HG03103 (cell line): ENCODE measurements around the gene TP53BP2.
"Not testable (repeated sequence)": the region's sequence is repeated elsewhere in the genome, so short reads cannot be mapped to it uniquely, and the experiment has no call there.

Experiments
- ATAC-seq: cut with Tn5 transposase; IDR thresholded peaks from one replicate; pipeline ENCODE4 v1.9.1; 2021; ENCODE audit warnings: low read depth; ENCODE audit not compliant: unreplicated experiment

The TP53BP2 gene

DNA sequence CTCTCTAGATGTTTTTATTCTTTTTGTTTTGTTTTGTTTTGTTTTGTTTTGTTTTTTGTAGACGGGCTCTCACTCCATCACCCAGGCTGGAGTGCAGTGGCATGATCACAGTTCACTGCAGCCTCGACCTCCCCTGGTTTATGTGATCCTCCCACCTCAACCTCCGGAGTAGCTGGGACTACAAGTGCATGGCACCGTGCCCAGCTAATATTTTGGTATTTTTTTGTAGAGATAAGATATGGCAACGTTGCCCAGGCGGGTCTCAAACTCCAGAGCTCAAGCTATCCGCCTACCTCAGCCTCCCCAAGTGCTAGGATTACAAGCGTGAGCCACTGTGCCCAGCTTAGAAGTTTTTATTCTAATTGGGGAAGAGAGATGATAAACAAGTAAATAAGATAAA lies 13.3 kb upstream of the TP53BP2 start:
- no peak for ATAC-seq

DNA sequence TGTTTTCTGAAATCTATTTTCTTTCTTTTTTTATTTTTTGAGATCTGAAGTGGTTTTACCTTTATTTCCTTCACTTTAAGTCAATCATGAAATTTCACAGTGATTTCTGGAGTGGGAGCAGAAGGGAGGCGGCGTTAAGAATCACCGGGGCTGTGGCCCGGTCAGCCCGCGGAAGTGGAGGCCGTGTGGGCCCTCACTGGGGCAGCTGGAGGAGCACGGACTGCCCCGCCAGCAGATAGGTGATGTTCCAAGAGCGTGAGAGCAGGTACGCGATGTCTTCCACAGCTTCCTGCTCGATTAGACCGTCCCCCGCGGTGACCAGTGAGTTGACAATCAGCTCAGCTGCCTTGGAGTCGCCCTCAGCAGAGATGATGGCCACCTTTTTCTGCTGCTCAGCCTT lies 10.6 kb upstream of the TP53BP2 start:
- ATAC-seq: no peak

DNA sequence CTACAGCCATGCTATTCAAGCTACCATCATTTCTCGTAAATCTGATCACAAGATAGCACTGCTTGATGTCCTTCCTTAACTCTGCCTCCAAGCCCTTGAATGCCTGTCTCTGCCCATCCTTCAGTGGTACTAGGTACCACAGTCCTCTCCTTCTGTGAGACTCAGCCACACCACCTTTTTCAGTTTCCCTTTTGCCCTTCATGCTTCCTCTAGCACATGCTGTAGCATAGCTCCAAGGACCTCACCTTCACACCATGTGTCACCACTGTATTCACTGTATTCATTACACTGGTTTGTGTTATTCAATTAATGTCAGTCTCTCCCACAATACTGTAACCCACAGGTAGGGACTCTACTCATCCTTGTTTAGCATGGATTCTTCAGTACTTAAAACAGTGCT lies 8.0 kb upstream of the TP53BP2 start:
- no peak for ATAC-seq

DNA sequence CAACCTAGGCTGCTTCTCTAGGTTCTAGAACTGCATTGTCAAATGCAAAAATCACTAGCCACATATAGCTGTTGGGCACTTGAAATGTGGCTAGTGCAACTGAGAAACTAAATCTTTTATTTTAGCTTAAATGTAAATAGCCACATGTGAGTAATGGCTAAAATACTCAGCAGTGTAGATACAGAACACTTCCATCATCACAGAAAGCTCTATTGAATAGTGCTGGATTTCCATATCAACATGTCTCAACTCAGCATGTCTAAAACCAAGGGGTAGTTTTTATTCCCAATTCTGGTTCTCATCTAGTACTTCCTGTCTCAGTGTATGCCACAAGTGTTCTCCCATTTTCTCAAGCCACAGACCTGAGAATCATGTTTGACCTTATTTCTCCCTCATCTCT lies 7.5 kb upstream of the TP53BP2 start:
- ATAC-seq: no peak

- ATAC-seq: no peak
Measured at GRCh38 chr1:223852337-223852736, 6.6 kb upstream of the TP53BP2 start.

GRCh38 chr1:223849352-223850254 lies 3.9 kb upstream of the TP53BP2 start:
- no peak for ATAC-seq

DNA sequence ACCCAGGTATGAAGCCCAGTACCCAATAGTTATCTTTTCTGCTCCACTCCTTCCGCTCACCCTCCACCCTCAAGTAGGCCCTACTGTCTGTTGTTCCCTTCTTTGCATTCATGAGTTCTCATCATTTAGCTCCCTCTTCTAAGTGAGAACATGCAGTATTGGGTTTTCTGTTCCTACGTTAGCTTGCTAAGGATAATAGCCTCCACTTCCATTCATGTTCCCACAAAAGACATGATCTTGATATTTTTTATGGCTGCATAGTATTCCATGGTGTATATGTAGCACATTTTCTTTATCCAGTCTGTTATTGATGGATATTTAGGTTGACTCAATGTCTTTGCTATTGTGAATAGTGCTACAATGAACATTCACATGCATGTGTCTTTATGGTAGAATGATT lies 2.8 kb upstream of the TP53BP2 start:
- no peak for ATAC-seq

DNA sequence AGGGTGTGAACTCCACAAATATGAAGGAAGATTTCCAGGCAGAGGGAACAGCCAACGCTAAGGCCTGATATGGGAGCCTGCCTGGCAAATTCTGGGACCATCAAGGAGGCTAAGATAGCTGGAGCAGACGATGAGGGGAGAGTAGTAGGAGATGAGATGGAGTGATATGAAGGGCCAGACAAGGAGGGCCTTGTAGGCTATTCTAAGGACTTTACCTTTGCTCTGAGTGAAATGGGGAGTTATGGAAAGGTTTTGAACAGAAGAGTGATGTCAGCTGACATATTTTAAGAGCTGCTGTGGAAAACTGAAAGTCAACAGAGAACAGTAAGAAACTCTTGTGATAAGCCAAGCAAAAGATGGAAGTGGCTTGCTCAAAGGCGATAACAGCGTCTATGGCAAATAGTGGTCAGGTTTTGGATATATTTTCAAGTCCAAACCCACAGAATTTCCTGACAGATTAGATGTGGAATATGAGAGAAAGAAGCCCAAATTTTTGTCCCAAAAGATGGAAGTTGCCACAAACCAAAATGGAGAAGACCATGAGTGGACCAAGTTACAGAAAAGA lies 2.1 kb upstream of the TP53BP2 start:
- ATAC-seq: no peak

DNA sequence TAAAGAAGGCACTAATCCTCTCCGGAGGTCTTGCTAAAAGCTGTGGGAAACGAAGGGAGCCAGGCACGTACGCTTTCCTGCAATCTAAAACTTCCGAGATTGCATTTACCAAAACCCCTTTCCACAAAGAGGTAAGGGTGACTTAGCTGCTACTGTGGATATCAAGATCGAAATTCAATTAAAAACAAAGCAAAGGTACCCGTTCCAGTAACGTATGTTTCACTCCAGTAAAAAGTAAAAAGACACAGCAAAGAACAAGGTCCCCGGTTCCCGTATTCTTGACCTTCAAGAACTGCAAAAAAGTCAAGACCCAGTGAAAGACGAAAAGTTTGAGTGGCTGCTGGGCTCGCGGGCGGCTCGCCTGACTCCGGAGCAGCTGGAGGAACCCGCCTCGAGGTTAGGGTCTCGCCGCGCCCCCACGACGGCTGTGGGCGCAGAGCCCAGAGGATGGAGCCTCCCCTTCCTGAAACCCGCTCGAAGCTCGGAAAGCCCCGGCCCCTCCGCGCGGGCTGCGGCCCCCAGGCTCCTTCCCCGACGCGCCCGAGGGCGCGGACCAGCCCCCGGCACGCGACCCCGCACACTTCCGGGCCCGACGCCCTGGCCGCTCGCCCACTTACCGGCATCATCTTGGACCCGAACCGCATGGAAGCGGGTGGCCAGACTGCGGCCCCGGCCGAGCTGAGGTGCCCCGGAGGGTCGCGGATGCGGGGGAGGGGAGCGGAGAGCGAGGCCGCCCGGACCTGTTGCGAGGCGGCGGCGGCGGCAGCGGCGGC lies 524 bp downstream of the TP53BP2 start:
- peak; percentile 26 for ATAC-seq

DNA sequence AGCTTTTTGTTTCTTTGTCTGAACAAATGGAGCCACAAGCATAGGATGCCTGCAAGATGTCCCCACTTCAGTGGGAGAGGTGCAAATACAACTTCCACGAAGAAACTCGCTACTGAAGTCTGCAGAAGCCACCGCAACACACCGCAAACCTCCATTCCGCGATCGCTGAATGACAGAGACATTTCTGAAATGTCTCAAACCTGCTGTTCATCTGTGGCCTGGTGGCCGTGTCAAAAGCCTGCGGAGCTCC lies 1.0 kb downstream of the TP53BP2 start:
- ATAC-seq: no peak

DNA sequence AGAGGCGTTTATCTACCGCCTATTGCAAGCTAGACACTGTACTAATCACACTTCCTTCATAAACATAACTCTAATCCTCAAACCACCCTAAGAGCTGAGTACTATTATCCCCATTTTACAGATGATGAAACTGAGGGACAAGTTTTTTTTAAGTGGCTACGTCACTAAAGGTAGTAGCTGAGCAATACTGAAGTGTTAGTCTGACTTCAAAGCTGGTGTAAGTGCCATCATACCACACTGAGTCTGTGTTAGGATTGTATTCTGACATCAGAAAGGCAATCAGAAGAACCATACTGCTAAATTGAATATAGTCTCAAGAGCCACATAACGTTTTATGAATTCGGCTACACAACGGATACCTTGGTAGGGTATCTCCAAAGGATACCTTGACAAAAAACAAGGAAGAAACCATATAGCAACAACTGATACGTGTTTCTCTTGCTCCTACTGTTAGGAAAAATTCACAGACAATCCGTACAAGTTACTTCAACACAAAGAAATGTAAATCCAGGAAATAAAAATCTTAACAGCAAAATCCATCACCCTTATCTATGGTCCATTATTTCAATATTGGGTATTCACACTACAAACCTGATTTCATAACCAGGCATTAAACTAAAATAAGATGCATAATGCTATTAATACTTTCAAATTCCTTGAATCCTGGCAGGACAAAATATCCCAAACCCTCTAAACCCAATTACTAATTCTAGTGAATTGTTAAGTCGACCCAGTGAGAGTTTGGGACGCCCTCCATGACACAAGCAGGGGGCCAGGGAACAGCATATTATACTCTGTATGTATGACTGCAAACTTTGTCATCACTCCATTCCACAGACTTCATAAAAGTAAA lies 1.6 kb downstream of the TP53BP2 start:
- ATAC-seq: no peak

DNA sequence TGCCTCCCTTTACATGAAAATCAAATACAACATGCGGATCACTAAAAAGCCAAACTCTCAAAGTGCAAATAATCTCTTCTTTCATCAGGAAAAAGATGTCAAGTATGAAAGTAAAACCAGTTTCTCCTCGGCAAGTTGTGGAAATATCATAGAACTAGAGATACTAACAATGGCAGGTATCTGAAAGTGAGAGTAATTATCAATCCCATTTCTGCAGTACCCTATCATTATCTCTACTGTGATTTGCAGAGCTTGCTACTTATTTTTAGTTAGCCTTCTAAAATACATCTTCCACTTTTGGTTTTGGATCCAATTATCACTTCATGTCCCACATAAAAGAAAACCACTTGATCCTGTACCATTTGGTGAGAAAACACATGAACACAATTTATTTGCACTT lies 3.0 kb downstream of the TP53BP2 start:
- ATAC-seq: no peak

- ATAC-seq: not testable (repeated sequence)
Measured at GRCh38 chr1:223841977-223842623, 3.6 kb downstream of the TP53BP2 start.

- ATAC-seq: no peak
Measured at GRCh38 chr1:223840254-223840653, 5.5 kb downstream of the TP53BP2 start.

DNA sequence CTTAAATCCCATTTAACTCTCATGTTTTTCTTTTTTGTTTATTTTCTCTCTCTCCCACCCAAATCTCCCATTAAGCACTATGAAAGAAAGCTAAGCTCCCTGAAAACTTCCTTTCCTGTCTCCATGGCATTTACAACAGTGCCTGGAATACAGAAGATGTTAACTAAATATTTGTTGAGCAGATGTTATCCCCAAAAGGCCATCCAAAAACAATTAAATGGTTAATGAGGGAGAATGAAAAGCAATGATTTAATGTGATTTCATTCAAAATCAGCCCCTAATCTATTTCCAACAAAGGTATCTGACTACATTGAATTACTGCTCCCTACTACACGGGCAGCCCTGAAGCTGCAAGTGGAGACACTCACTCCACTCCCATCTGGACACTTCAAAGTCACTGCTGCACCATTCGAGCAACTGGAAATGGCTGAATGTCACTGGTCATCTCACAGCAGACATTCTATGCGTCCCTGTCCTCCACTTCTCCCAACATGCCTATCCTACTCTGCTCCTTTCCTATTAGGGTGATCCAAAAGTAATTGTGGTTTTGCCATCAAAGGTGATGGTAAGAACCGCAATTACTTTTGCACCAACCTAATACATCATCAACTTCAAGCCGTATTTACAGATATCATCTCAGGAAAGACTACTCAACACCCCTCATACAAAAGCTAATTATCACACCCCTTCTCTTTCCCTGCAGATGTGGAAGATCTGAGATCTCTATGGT lies 7.5 kb downstream of the TP53BP2 start:
- no peak for ATAC-seq

GRCh38 chr1:223837687-223838086 lies 8.1 kb downstream of the TP53BP2 start:
- ATAC-seq: no peak

DNA sequence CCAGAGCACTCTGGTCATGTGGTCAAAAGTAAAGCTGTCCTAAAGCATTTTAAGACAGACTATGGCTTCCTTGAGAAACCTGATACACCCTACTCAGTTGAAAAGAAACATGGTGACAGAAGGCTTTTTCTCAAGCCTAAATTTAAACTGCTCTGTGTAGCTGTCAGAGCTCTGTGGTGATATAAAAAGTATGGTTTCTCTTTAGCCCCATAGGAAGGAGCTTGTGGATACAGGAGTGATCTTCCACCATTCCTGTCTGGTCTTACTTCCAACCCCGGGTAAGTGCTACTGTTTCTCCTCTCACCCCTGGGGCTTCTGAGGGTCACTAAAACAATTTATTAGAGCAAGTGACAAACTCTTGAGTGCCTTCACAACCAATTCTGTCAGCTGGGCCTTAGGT lies 8.5 kb downstream of the TP53BP2 start:
- ATAC-seq: no peak

DNA sequence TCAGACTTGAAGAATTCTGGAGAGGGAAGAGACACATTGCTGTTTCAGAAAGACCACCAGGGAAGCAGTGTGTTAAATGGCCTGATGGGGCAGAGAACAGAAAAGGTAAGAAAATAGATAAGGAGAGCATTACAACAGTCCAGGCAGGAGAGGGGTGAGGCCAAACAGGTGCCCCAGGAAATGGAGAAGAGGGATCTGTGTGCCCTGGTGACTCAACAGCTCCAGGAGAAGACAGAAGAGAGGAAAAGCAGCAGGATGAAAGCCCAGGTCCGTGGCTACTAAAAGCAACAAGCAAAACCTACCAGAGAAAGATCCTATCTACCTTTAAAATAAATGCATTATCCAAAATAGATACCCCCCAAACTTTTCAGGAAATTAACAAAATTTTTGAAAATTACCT lies 9.2 kb downstream of the TP53BP2 start:
- ATAC-seq: no peak

- ATAC-seq: no peak
Measured at GRCh38 chr1:223835754-223836153, 10.0 kb downstream of the TP53BP2 start.
